K562 (cell line): Measurements from ENCODE around the gene KCNK6. TPM values are rescaled to one million over a fixed set of nuclear protein-coding genes. Genes with fewer than 3 reads are reported as not detected.

Source experiments
- ASH1L ChIP-seq: fragments of 450-650 bp; IDR thresholded peaks from 2 replicates; pipeline ENCODE4 v1.6.1; 2018; ENCODE audit warnings: borderline replicate concordance, mild to moderate bottlenecking, low read depth; ENCODE audit not compliant: partially characterized antibody
- BCOR ChIP-seq: fragments of 450-650 bp; IDR thresholded peaks from 2 replicates; pipeline ENCODE4 v1.6.1; 2016
- DMBX1 ChIP-seq: fragments of 250-450 bp; sonication (Bioruptor Pico); IDR thresholded peaks from 2 replicates; pipeline ENCODE4 v1.8.0; 2022; ENCODE audit warnings: inconsistent platforms, mild to moderate bottlenecking, moderate library complexity, borderline replicate concordance
- EGR1 ChIP-seq: fragments of 450-650 bp; conservative IDR thresholded peaks from 2 replicates; pipeline ENCODE4 v1.6.1; 2017; ENCODE audit warnings: mild to moderate bottlenecking
- EZH2 ChIP-seq: IDR thresholded peaks from 2 replicates; pipeline ENCODE4 v1.6.1; 2012; ENCODE audit warnings: low read depth, mild to moderate bottlenecking, inconsistent platforms, low read length, borderline replicate concordance
- FOXJ3 ChIP-seq: sonication (generic); formaldehyde crosslinking; IDR thresholded peaks from 2 replicates; pipeline ENCODE4 v1.4.0; 2020; ENCODE audit warnings: mild to moderate bottlenecking, missing genetic modification reagents
- HLTF ChIP-seq: fragments of 450-650 bp; IDR thresholded peaks from 2 replicates; pipeline ENCODE4 v1.6.1; 2016
- HMGN3 ChIP-seq: IDR thresholded peaks from 2 replicates; pipeline ENCODE4 v1.6.1; 2011; ENCODE audit warnings: borderline replicate concordance, low read depth, mild to moderate bottlenecking, mixed read lengths, low read length; ENCODE audit not compliant: insufficient read length; ENCODE audit errors: extremely low read depth
- HNRNPH1 ChIP-seq: fragments of 200-400 bp; formaldehyde crosslinking; optimal IDR thresholded peaks from 2 replicates; pipeline ENCODE3; 2017; ENCODE audit warnings: low read depth, mild to moderate bottlenecking, low read length, moderate library complexity
- HNRNPK ChIP-seq: fragments of 200-400 bp; formaldehyde crosslinking; IDR thresholded peaks from one replicate; pipeline ENCODE4 v1.6.1; 2018; ENCODE audit warnings: mild to moderate bottlenecking, low read depth, low read length; ENCODE audit not compliant: poor library complexity, severe bottlenecking
- SETDB1 ChIP-seq: IDR thresholded peaks from one replicate; pipeline ENCODE4 v1.6.1; 2012; ENCODE audit warnings: low read length, control low read depth, inconsistent platforms
- TAF1 ChIP-seq: IDR thresholded peaks from 2 replicates; pipeline ENCODE4 v1.6.1; 2011; ENCODE audit warnings: mild to moderate bottlenecking, low read length, moderate library complexity; ENCODE audit not compliant: insufficient read depth, control insufficient read depth, severe bottlenecking; ENCODE audit errors: extremely low read depth
- TFAM ChIP-seq: fragments of 250-450 bp; sonication (Bioruptor Pico); conservative IDR thresholded peaks from 2 replicates; pipeline ENCODE4 v1.5.0; 2021; ENCODE audit warnings: mild to moderate bottlenecking, moderate library complexity
- ZKSCAN1 ChIP-seq: fragments of 150-350 bp; IDR thresholded peaks from 2 replicates; pipeline ENCODE4 v1.6.1; 2016; ENCODE audit warnings: low read depth, low read length
- ZNF23 ChIP-seq: fragments of 250-450 bp; sonication (Bioruptor Pico); IDR thresholded peaks from 2 replicates; pipeline ENCODE4 v1.4.0; 2020; ENCODE audit warnings: mild to moderate bottlenecking
- ZNF3 ChIP-seq: fragments of 250-450 bp; sonication (Bioruptor Pico); IDR thresholded peaks from 2 replicates; pipeline ENCODE4 v1.5.0; 2021; ENCODE audit warnings: mild to moderate bottlenecking, moderate library complexity
- ZNF707 ChIP-seq: fragments of 250-450 bp; sonication (Bioruptor Pico); conservative IDR thresholded peaks from 2 replicates; pipeline ENCODE4 v1.8.0; 2022; ENCODE audit warnings: inconsistent platforms, mild to moderate bottlenecking, moderate library complexity
- polyA plus RNA-seq, 8 experiments: library from polyadenylated mRNA; depleted of rRNA in 4 of 8; stranded (reverse) in 5 of 8; unstranded in 3 of 8; fragments of >200 nt; fragmentation: Nextera tagmentation in 2 of 8; fragmentation: Illumina TruSeq in 1 of 8; extraction: Ambion mirVana in 2 of 8; extraction: Trizol in 1 of 8; gene quantifications; 2 replicates each; pipeline versions ENCODE4 v1.2.1 to v1.2.3, GENCODE V29; 2011 to 2014; ENCODE audit warnings: inconsistent platforms in 1 of 8, missing spikeins in 1 of 8
- total RNA-seq, 7 experiments: library from RNA; depleted of rRNA in 6 of 7; stranded (reverse); fragments of >200 nt in 6 of 7; fragmentation: Illumina TruSeq in 2 of 7; extraction: Trizol in 2 of 7; gene quantifications; 2 replicates each; pipeline versions ENCODE4 v1.2.1 to v1.2.3, GENCODE V29; 2011 to 2021; ENCODE audit warnings: low replicate concordance in 1 of 7
- TF ChIP-seq, protein P1 (sequence below): fragments of 450-650 bp; formaldehyde crosslinking; IDR thresholded peaks from 2 replicates; pipeline ENCODE4 v1.4.0; 2020; ENCODE audit warnings: mild to moderate bottlenecking, moderate library complexity
- TF ChIP-seq, protein P2 (sequence below): sonication (generic); formaldehyde crosslinking; IDR thresholded peaks from 2 replicates; pipeline ENCODE4 v1.8.0; 2022; ENCODE audit warnings: mild to moderate bottlenecking, missing genetic modification reagents
- TF ChIP-seq, protein P3 (sequence below): fragments of 200-800 bp; sonication (Bioruptor generic); IDR thresholded peaks from 2 replicates; pipeline ENCODE4 v1.6.1; 2017; ENCODE audit warnings: missing genetic modification characterization, missing compliant biosample characterization
- TF ChIP-seq, protein P4 (sequence below): IDR thresholded peaks from 2 replicates; pipeline ENCODE4 v1.6.1; 2012; ENCODE audit warnings: low read depth, low read length, improper control_type of control experiment, borderline replicate concordance

KCNK6 gene
- total and polyA plus RNA-seq, 9 of the 15 experiments (the other 6 are each of a cell fraction or from before 2014, with no cell fraction given): 0.05 to 0.42 (median 0.15) TPM

DNA sequence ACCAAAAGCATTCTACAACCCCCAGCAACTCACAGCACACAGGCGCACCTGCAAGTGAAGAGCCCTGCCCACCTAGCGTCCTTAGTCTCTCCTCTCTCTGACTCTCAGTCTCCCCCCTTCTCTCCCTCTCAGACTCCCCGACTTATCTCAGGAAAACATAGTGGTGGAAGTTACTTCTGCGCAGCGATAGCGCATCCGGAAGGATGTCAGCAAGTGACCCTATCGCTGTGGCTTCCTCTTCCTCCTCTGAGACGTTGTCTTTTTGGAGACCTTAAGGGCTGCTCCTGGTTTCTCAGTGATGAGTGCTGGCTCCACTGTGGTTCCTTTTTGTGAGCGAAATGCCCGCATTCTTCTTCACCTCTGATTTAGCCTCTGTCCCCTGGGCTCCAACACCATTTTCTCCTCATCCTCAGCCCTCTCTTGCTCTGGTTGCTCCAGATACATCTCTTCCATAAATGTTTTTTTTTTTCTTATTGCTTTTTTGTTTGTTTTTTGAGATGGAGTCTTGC, 2.5 kb upstream of the KCNK6 start (continued):
- TF ChIP-seq EZH2: no peak
- TF ChIP-seq, protein P1, sequence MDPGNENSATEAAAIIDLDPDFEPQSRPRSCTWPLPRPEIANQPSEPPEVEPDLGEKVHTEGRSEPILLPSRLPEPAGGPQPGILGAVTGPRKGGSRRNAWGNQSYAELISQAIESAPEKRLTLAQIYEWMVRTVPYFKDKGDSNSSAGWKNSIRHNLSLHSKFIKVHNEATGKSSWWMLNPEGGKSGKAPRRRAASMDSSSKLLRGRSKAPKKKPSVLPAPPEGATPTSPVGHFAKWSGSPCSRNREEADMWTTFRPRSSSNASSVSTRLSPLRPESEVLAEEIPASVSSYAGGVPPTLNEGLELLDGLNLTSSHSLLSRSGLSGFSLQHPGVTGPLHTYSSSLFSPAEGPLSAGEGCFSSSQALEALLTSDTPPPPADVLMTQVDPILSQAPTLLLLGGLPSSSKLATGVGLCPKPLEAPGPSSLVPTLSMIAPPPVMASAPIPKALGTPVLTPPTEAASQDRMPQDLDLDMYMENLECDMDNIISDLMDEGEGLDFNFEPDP (CRISPR knock-in tag): no peak
- peak; percentile 44; the same call in 1 of the 2 replicates for TF ChIP-seq ZKSCAN1
- TF ChIP-seq, protein P2, sequence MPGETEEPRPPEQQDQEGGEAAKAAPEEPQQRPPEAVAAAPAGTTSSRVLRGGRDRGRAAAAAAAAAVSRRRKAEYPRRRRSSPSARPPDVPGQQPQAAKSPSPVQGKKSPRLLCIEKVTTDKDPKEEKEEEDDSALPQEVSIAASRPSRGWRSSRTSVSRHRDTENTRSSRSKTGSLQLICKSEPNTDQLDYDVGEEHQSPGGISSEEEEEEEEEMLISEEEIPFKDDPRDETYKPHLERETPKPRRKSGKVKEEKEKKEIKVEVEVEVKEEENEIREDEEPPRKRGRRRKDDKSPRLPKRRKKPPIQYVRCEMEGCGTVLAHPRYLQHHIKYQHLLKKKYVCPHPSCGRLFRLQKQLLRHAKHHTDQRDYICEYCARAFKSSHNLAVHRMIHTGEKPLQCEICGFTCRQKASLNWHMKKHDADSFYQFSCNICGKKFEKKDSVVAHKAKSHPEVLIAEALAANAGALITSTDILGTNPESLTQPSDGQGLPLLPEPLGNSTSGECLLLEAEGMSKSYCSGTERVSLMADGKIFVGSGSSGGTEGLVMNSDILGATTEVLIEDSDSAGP (CRISPR knock-in tag): no peak
- no peak for TF ChIP-seq ZNF3 (CRISPR knock-in tag)
- TF ChIP-seq HNRNPH1: no peak
- no peak for TF ChIP-seq TFAM (CRISPR knock-in tag)
- TF ChIP-seq BCOR: peak; percentile 86
- 0 out of 2 replicates have a peak, but pooled peaks have one; percentile 75 for TF ChIP-seq HLTF
- TF ChIP-seq TAF1: peak; percentile 75
- 0 out of 2 replicates have a peak, but pooled peaks have one; percentile 15 for TF ChIP-seq EGR1
- TF ChIP-seq ASH1L: peak; percentile 51
- no peak for TF ChIP-seq HNRNPK
- no peak for TF ChIP-seq DMBX1 (CRISPR knock-in tag)
- TF ChIP-seq ZNF707 (CRISPR knock-in tag): no peak
- no peak for TF ChIP-seq SETDB1
- TF ChIP-seq, protein P3, sequence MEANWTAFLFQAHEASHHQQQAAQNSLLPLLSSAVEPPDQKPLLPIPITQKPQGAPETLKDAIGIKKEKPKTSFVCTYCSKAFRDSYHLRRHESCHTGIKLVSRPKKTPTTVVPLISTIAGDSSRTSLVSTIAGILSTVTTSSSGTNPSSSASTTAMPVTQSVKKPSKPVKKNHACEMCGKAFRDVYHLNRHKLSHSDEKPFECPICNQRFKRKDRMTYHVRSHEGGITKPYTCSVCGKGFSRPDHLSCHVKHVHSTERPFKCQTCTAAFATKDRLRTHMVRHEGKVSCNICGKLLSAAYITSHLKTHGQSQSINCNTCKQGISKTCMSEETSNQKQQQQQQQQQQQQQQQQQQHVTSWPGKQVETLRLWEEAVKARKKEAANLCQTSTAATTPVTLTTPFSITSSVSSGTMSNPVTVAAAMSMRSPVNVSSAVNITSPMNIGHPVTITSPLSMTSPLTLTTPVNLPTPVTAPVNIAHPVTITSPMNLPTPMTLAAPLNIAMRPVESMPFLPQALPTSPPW (CRISPR knock-in tag): peak; percentile 97
- TF ChIP-seq, protein P4, sequence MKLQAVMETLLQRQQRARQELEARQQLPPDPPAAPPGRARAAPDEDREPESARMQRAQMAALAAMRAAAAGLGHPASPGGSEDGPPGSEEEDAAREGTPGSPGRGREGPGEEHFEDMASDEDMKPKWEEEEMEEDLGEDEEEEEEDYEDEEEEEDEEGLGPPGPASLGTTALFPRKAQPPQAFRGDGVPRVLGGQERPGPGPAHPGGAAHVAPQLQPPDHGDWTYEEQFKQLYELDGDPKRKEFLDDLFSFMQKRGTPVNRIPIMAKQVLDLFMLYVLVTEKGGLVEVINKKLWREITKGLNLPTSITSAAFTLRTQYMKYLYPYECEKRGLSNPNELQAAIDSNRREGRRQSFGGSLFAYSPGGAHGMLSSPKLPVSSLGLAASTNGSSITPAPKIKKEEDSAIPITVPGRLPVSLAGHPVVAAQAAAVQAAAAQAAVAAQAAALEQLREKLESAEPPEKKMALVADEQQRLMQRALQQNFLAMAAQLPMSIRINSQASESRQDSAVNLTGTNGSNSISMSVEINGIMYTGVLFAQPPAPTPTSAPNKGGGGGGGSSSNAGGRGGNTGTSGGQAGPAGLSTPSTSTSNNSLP: no peak
- no peak for TF ChIP-seq FOXJ3 (CRISPR knock-in tag)
- TF ChIP-seq HMGN3: peak; percentile 81
- TF ChIP-seq ZNF23: no peak
